Lower leg skin (tissue), 3 donors: ENCODE results near the gene MAP4K3.

Experiments used
- POLR2A ChIP-seq, 2 donors: fragments of 450-650 bp; IDR thresholded peaks; one replicate each; pipeline ENCODE4 v1.6.1; 2016 to 2017; ENCODE audit warnings: antibody characterized with exemption in 2 of 2, mild to moderate bottlenecking in 1 of 2, moderate library complexity in 1 of 2
- TF ChIP-seq, protein P1 (sequence below), 3 donors: fragments of 450-650 bp; IDR thresholded peaks; one replicate each; pipeline ENCODE4 v1.5.1; 2016; ENCODE audit warnings: antibody characterized with exemption in 3 of 3, mild to moderate bottlenecking in 3 of 3, moderate library complexity in 2 of 3

DNA sequence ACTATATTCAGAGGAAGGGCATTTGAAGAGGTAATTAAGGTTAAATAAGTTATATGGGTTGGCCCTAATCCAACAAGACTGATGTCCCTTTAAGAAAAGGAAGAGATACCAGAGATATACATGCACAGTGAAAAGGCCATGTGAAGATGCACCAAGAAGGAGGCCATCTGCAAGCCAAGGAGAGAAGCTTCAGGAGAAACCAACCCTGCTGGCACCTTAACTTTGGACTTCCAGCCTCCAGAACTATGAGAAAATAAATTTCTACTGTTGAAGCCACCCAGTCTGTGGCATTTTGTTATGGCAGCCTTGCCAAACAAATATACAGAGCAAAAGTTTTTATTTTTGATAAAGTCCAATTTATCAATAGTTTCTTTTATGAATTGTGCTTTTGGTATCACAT, 51.0 kb downstream of the MAP4K3 start:
- TF ChIP-seq, protein P1, sequence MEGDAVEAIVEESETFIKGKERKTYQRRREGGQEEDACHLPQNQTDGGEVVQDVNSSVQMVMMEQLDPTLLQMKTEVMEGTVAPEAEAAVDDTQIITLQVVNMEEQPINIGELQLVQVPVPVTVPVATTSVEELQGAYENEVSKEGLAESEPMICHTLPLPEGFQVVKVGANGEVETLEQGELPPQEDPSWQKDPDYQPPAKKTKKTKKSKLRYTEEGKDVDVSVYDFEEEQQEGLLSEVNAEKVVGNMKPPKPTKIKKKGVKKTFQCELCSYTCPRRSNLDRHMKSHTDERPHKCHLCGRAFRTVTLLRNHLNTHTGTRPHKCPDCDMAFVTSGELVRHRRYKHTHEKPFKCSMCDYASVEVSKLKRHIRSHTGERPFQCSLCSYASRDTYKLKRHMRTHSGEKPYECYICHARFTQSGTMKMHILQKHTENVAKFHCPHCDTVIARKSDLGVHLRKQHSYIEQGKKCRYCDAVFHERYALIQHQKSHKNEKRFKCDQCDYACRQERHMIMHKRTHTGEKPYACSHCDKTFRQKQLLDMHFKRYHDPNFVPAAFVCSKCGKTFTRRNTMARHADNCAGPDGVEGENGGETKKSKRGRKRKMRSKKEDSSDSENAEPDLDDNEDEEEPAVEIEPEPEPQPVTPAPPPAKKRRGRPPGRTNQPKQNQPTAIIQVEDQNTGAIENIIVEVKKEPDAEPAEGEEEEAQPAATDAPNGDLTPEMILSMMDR (IDR thresholded peaks at IDR 0.05): no peak
- no peak for TF ChIP-seq POLR2A (IDR thresholded peaks at IDR 0.05)
